HG03135 (cell line): Measurements from ENCODE around the gene TANGO6.

Source experiments
- ATAC-seq: cut with Tn5 transposase; IDR thresholded peaks from one replicate; pipeline ENCODE4 v1.9.1; 2021; ENCODE audit warnings: mild to moderate bottlenecking, moderate library complexity; ENCODE audit not compliant: unreplicated experiment

Gene TANGO6

GRCh38 chr16:68860978-68861892, 17.9 kb downstream of the TANGO6 start:
- no peak for ATAC-seq

DNA sequence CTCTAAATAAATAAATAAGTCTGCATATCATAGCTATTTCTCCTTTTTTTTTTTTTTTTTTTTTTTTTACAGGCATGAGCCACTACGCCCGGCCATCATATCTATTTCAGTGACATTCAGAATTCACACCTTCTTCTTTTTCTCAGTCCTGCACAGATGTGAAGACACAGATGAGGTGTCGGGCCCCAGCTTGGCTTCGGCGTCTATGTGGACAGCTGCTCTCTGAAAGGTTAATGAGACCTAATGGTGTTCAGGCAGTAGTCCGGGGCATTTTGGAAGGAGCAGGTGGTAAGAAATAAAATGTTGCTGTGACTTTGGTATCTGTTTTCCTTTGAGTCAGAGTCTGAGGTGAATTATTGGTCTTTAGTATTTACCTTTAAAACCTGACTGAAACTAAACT, 23.6 kb downstream of the TANGO6 start:
- ATAC-seq = no peak

DNA sequence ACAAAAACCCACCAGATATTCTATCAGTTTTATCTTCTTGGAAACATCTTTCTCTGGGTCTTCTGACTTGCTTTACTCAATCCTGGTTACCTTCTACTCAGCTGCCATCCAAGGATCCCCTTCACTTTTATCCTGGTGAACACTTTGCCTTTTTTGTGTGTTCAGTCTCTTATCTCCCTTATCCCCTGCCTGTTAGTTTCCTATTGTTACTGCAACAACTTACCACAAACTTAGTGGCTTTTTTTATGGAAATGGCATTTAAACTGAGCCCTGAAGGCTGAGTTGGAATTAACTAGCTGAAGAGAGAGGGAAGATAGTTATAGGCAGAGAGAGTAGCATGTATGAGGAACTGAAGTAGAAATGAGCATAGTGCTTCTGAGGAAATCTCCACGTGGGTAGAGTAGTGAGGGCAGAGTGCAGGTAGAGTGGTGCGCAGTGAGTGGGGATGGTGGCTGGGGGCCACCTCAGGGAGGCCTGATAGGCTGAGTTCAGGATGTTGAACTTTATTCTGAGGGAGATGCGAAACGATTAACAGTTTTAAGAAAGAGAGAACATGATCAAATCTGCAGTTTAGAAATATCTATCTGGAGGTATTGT, 26.3 kb downstream of the TANGO6 start:
- ATAC-seq = no peak

GRCh38 chr16:68873635-68874471, 30.5 kb downstream of the TANGO6 start:
- no peak for ATAC-seq

GRCh38 chr16:68875871-68876270, 32.5 kb downstream of the TANGO6 start:
- ATAC-seq = no peak

DNA sequence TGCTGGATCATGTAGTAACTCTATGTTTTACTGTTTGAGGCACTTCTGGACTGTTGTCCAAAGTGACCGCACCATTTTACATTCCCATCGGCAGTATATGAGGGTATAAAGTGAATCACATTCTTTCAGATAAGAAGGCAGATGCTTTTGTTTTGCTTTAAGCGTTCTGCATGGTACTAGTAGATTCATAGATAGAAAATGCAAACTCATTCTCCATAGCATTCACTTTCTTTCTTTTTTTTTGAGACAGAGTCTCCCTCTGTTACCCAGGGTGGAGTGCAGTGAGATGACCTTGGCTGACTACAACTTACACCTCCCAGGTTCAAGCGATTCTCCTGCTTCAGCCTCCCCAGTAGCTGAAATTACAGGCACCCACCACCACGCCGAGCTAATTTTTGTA, 40.4 kb downstream of the TANGO6 start:
- ATAC-seq = no peak

- no peak for ATAC-seq
Observed at GRCh38 chr16:68884401-68884800, 41.1 kb downstream of the TANGO6 start.

GRCh38 chr16:68884861-68885720, 41.8 kb downstream of the TANGO6 start:
- no peak for ATAC-seq

DNA sequence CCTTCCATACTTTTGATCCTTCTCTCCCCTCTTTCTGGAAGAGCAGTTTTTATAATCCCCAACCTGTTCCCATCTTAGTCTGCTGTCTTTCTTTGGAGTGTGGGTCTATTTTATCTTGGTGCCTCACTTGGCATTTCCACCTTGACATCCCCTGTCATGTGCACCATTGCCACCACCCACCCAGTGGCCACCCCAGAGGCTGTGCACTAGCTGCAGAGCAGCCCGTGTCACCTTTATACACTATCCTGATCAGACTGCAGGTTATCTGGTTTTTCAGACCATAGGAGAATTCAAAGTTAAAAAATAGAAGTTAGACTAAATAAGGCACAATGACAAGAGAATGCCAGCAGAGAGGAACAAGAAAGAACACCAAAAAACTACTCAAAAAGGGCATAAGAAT, 43.8 kb downstream of the TANGO6 start:
- ATAC-seq = no peak

DNA sequence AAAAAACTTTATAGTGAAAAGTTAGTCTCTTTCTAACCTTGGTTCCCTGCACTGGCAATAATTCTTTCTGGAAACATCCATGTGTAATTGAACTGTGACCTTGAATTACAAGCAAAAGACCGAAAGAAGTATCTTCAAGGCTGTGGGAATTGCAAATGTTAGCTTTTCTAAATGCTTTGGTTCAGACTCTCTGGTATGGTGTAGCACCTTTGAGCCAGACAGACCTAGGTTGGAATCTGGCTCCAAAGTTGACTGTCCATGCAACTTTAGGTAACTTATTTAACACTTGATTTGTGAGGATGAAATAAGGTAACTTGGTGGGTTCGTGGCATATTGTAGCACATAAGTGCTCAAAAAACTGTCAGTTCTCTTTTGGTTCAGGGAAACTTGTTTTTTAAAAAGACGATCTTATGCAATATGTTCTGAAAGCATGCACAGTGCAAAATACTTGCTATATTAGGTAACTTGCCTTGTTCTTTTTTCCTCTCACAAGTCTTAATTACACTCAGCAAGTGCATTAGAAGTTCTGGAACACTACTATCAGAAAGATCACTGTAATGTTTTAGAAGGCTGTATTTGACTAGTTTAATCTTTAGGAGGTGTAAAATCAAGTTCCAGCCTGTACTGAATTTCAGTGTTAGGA, 46.3 kb downstream of the TANGO6 start:
- no peak for ATAC-seq

DNA sequence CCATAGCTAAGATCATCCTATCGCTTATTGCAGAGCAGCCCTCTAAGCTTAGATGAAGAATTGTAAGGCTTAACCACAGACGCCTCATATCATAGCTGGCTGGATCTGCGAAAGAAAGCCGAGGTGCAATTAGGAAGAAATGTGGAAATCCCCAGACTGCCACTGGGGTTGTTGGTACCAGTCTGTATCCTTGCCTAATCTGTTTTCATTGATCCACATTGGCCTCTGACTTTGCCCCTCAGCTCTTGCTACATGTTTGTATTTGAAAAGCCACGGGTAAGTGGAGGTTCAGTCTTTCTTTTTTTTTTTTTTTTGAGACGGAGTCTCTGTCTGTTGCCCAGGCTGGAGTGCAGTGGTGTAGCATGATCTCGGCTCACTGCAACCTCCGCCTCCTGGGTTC, 48.9 kb downstream of the TANGO6 start:
- ATAC-seq = no peak

GRCh38 chr16:68892898-68893297, 49.6 kb downstream of the TANGO6 start:
- ATAC-seq = no peak

DNA sequence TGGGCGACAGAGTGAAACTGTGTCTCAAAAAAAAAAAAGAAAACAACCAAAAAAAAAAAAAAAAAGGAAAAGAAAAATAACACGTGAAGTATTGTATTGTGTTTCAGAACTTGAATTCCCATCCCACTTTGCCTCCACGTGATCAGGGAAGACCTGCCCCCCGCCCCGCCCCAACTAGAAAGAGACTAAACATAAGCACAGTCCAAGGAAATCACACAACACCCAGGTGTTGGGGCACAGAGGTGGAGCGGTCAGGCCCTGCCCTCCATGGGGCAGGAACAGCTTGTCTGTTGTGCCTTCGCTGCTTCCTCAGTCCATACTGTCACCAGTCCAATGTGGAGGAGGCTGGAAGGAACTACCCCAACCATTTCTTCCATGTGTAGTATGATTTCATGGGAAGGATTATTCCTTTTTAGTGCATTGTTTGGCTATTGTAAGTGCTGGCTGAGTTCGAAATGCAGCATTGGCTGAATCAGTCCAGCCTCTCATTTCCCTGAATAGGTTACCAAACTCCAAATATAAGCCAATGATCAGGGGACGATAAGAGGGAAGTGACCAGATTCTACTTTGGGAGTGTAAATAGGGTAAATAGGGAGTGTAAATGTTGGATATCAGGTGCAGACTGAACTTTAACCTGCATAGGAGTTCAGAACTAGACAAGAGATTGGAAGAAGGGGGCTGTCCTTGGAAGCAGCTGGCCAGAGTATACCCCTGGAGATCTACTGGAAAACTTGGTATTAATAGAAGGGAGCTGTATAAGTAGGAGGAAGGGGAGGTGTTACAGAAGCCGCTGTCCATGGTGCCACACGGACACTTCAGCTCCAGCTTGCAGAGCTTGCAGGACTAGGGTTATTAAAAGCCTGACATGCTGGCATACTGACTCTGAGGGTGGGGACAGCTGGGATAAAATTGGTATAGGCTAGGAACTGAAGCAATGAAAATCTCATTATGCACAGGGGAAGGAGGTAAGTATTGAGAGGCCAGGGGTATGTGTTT, 50.7 kb downstream of the TANGO6 start:
- no peak for ATAC-seq

GRCh38 chr16:68894714-68895113, 51.4 kb downstream of the TANGO6 start:
- ATAC-seq = no peak

GRCh38 chr16:68898026-68898425, 54.7 kb downstream of the TANGO6 start:
- ATAC-seq = no peak

DNA sequence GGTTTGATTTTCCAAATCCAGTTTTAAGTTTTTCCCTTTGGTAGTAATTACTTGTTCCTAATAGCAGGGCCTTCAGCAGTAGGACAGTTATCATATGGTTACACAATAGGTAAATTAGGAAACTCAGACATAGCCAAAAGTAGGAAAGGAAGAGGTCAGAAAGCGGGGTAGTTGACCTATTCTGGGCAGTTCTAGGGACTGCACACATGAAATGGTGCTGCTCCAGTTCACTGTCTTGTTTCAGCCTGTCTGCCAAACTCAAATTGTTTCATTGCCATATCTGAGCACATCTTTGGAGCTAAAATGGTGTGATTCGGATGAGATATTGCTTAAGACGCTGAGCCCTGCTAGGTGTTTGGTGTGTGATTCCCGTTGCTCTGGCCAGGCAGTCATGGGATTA, 56.7 kb downstream of the TANGO6 start:
- ATAC-seq = no peak

GRCh38 chr16:68902003-68902968, 59.0 kb downstream of the TANGO6 start:
- no peak for ATAC-seq

- no peak for ATAC-seq
Observed at GRCh38 chr16:68902969-68903345, 59.6 kb downstream of the TANGO6 start.
